DND-41 (cell line): ENCODE data around the gene APCDD1L.

Source experiments
- CTCF ChIP-seq: IDR thresholded peaks from 2 replicates; pipeline ENCODE4 v1.5.1; 2012; ENCODE audit warnings: borderline replicate concordance, low read length, moderate library complexity, mild to moderate bottlenecking; ENCODE audit not compliant: poor library complexity, severe bottlenecking; ENCODE audit errors: extremely low read depth
- EZH2 ChIP-seq: IDR thresholded peaks from 3 replicates; pipeline ENCODE4 v1.6.1; 2012; ENCODE audit warnings: borderline replicate concordance, low read depth, mild to moderate bottlenecking, moderate library complexity, low read length, inconsistent platforms; ENCODE audit not compliant: severe bottlenecking

GRCh38 chr20:58416835-58417234, 98.4 kb downstream of the APCDD1L start:
- TF ChIP-seq CTCF (no peak), EZH2 (no peak)
